Endothelial cell (in vitro differentiated cells): ENCODE measurements around the gene SHISA6. TPM values are rescaled to one million over a fixed set of nuclear protein-coding genes. Genes with fewer than 3 reads are reported as not detected.

ENCODE experiments used
- DNase-seq: peaks from one replicate; pipeline ENCODE4 v3.0.0; 2021; ENCODE audit warnings: low spot score
- H3K27ac Mint-ChIP-seq: one replicate; pipeline ENCODE4 v1.8.0; 2021; ENCODE audit warnings: mixed read lengths, inconsistent platforms; ENCODE audit not compliant: unreplicated experiment
- H3K27me3 Mint-ChIP-seq: one replicate; pipeline ENCODE4 v1.8.0; 2021; ENCODE audit warnings: mild to moderate bottlenecking, moderate library complexity, mixed read lengths, inconsistent platforms; ENCODE audit not compliant: unreplicated experiment
- H3K36me3 Mint-ChIP-seq: one replicate; pipeline ENCODE4 v1.8.0; 2021; ENCODE audit warnings: mild to moderate bottlenecking, low read depth, mixed read lengths, inconsistent platforms; ENCODE audit not compliant: unreplicated experiment
- H3K4me1 Mint-ChIP-seq: one replicate; pipeline ENCODE4 v1.8.0; 2021; ENCODE audit warnings: mild to moderate bottlenecking, mixed read lengths, inconsistent platforms; ENCODE audit not compliant: unreplicated experiment
- H3K4me3 Mint-ChIP-seq: one replicate; pipeline ENCODE4 v1.8.0; 2021; ENCODE audit warnings: mild to moderate bottlenecking, mixed read lengths, inconsistent platforms; ENCODE audit not compliant: unreplicated experiment
- H3K9me3 Mint-ChIP-seq: one replicate; pipeline ENCODE4 v1.8.0; 2021; ENCODE audit warnings: mixed read lengths, inconsistent platforms; ENCODE audit not compliant: unreplicated experiment
- total RNA-seq: library from RNA; stranded (reverse); fragmentation: NEBNext Ultra II Directional; extraction: Animal tissue kit (Norgen Biotek cat#: 25700); gene quantifications from one replicate; pipeline ENCODE4 v1.2.1, GENCODE V29; 2021; ENCODE audit not compliant: unreplicated experiment
- TF ChIP-seq, protein P1 (sequence below): fragments of 200-600 bp; sonication (generic); IDR thresholded peaks from one replicate; pipeline ENCODE4 v1.5.0; 2021; ENCODE audit warnings: antibody characterized with exemption; ENCODE audit not compliant: unreplicated experiment

SHISA6 gene
- total RNA-seq, 1 donor from 2014 or later, result not detected

DNA sequence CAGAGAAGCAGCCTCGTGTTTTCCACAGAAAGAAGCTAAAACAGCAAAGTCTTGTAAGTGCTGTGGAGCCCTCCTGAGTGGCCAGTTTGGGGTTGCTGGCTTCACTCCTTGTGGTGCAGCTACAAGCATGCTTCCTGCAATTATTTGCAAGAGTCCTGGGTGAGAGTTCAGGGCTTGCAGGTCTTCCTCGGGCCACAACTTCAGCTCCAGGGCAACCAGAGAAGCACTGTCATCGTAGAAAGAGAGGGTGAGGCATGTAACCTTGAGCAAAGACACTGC is 37.9 kb downstream of the SHISA6 start:
- no peak for DNase-seq
- no peaks in the 10 kb centered on the region for H3K36me3 Mint-ChIP-seq
- H3K27ac Mint-ChIP-seq, result no peak overlapping the region
- H3K4me3 Mint-ChIP-seq, result no peak overlapping the region
- H3K9me3 Mint-ChIP-seq, result peaks cover 20% of the 10 kb centered on the region
- H3K4me1 Mint-ChIP-seq, result no peaks in the 10 kb centered on the region
- peaks cover 1% of the 10 kb centered on the region for H3K27me3 Mint-ChIP-seq
- TF ChIP-seq, protein P1, sequence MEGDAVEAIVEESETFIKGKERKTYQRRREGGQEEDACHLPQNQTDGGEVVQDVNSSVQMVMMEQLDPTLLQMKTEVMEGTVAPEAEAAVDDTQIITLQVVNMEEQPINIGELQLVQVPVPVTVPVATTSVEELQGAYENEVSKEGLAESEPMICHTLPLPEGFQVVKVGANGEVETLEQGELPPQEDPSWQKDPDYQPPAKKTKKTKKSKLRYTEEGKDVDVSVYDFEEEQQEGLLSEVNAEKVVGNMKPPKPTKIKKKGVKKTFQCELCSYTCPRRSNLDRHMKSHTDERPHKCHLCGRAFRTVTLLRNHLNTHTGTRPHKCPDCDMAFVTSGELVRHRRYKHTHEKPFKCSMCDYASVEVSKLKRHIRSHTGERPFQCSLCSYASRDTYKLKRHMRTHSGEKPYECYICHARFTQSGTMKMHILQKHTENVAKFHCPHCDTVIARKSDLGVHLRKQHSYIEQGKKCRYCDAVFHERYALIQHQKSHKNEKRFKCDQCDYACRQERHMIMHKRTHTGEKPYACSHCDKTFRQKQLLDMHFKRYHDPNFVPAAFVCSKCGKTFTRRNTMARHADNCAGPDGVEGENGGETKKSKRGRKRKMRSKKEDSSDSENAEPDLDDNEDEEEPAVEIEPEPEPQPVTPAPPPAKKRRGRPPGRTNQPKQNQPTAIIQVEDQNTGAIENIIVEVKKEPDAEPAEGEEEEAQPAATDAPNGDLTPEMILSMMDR, result no peak

DNA sequence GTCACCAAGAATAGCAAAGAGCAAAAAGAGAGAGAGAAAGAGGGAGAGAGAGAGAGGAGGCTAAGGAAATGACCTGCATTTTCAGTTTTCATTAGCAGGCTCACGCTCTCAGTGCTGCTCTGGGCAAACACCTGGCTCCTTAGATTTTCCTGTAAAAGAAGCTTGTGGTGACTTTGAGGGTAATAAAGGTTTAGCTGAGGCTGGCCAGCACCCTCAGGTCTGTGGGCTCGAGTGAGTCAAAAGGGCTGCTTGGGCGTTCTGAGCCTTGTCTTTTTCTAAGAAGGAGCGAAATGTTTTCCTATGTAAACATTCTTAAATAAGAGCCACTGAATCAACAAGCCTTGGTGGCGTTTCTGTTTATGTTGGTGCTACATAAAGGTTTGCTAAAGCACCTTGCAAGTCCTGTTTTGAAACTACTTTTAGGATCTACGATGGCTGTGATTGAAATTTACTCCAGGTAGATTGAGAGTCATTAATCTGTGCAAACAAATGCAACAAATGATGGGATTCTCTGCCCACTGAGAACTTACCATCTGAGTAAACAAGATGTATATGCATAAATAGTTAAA is 38.8 kb downstream of the SHISA6 start:
- TF ChIP-seq, protein P1, result no peak
- Mint-ChIP-seq H3K36me3 (no peaks in the 10 kb centered on the region), H3K27me3 (peaks cover 1% of the 10 kb centered on the region), H3K4me1 (no peaks in the 10 kb centered on the region), H3K9me3 (peaks cover 27% of the 10 kb centered on the region), H3K27ac (no peak overlapping the region), H3K4me3 (no peak overlapping the region)
- DNase-seq, result no peak

DNA sequence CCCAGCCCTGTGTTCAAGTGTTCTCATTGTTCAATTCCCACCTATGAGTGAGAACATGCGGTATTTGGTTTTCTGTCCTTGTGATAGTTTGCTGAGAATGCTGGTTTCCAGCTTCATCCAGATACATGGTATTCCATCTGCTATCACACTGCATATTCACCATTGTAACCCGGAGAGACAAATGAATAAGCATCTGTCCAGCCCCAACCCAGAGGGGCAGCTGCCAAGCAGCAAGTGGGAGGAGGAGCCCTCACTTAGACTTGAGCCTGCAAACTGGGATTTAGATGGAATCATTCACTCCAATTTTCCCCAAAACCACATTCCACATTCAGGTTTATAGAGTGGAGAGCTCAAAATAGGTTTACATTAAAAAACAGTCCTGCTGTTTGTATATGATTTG is 41.6 kb downstream of the SHISA6 start:
- peaks cover 35% of the 10 kb centered on the region for H3K9me3 Mint-ChIP-seq
- peaks cover 4% of the 10 kb centered on the region for H3K36me3 Mint-ChIP-seq
- H3K27me3 Mint-ChIP-seq, result peaks cover 3% of the 10 kb centered on the region
- H3K27ac Mint-ChIP-seq, result no peak overlapping the region
- TF ChIP-seq, protein P1, result no peak
- H3K4me1 Mint-ChIP-seq, result no peaks in the 10 kb centered on the region
- no peak for DNase-seq
- H3K4me3 Mint-ChIP-seq, result no peak overlapping the region

- peaks cover 4% of the 10 kb centered on the region for H3K36me3 Mint-ChIP-seq
- DNase-seq, result no peak
- peaks cover 1% of the 10 kb centered on the region for H3K27me3 Mint-ChIP-seq
- no peak overlapping the region for H3K27ac Mint-ChIP-seq
- H3K4me3 Mint-ChIP-seq, result no peak overlapping the region
- TF ChIP-seq, protein P1, result no peak
- H3K9me3 Mint-ChIP-seq, result peaks cover 32% of the 10 kb centered on the region
- H3K4me1 Mint-ChIP-seq, result no peaks in the 10 kb centered on the region
These were observed 43.8 kb downstream of the SHISA6 start for GRCh38 chr17:11284811-11285210.

GRCh38 chr17:11285946-11286345 is 44.9 kb downstream of the SHISA6 start:
- peaks cover 32% of the 10 kb centered on the region for H3K9me3 Mint-ChIP-seq
- H3K27me3 Mint-ChIP-seq, result peaks cover 1% of the 10 kb centered on the region
- H3K36me3 Mint-ChIP-seq, result peaks cover 4% of the 10 kb centered on the region
- no peak overlapping the region for H3K4me3 Mint-ChIP-seq
- TF ChIP-seq, protein P1, result no peak
- no peak overlapping the region for H3K27ac Mint-ChIP-seq
- H3K4me1 Mint-ChIP-seq, result no peaks in the 10 kb centered on the region
- no peak for DNase-seq
